HEK293 (cell line): ENCODE results near the gene PKMYT1.

Source experiments
- CTCF ChIA-PET: fragments of 350-600 bp; formaldehyde crosslinking; extraction: SDS; loops from one replicate; lab custom pipeline; 2021; ENCODE audit warnings: antibody characterized with exemption; lab: Yijun Ruan, JAX
- POLR2A ChIA-PET: fragments of 300-600 bp; formaldehyde crosslinking; extraction: SDS; loops from one replicate; lab custom pipeline; 2020; ENCODE audit warnings: antibody characterized with exemption, inconsistent platforms; lab: Yijun Ruan, JAX
- H3K27ac ChIP-seq: fragments of 200-500 bp; sonication (Bioruptor generic); 2 replicates; pipeline ENCODE4 v1.5.1; 2014; ENCODE audit warnings: low read depth, low read length, control low read depth, inconsistent platforms; ENCODE audit errors: extremely low read depth
- H3K36me3 ChIP-seq, 2 experiments: fragments of 200-500 bp in 1 of 2; sonication (Bioruptor generic) in 1 of 2; 1 replicate in 1 of 2; 2 replicates in 1 of 2; pipeline ENCODE4 v1.5.1; 2014 to 2017; ENCODE audit warnings: inconsistent platforms in 2 of 2, low read length in 2 of 2; ENCODE audit not compliant: control insufficient read depth in 2 of 2, insufficient read depth in 1 of 2
- H3K4me1 ChIP-seq: fragments of 200-500 bp; sonication (Bioruptor generic); 2 replicates; pipeline ENCODE4 v1.5.1; 2014; ENCODE audit warnings: mild to moderate bottlenecking, low read length, inconsistent platforms; ENCODE audit not compliant: control insufficient read depth, insufficient read depth
- H3K4me3 ChIP-seq: 2 replicates; pipeline ENCODE4 v1.5.1; 2011; ENCODE audit warnings: low read depth, mild to moderate bottlenecking, control low read depth, low read length, moderate library complexity
- H3K9me3 ChIP-seq: fragments of 200-500 bp; sonication (Bioruptor generic); 2 replicates; pipeline ENCODE4 v1.5.1; 2014; ENCODE audit warnings: low read depth, low read length, inconsistent platforms; ENCODE audit not compliant: control insufficient read depth, insufficient read depth
- BCL11B ChIP-seq: fragments of 450-650 bp; formaldehyde crosslinking; IDR thresholded peaks from 2 replicates; pipeline ENCODE4 v1.5.1; 2016; ENCODE audit warnings: low read depth, missing biosample characterization, missing genetic modification characterization
- HOXA7 ChIP-seq: sonication (generic); formaldehyde crosslinking; IDR thresholded peaks from 2 replicates; pipeline ENCODE4 v1.8.1; 2022; ENCODE audit warnings: missing genetic modification reagents, borderline replicate concordance
- IKZF3 ChIP-seq: fragments of 450-650 bp; IDR thresholded peaks from 2 replicates; pipeline ENCODE4 v1.5.0; 2018; ENCODE audit warnings: missing biosample characterization, mild to moderate bottlenecking, missing genetic modification characterization, moderate library complexity
- KLF9 ChIP-seq: fragments of 450-650 bp; formaldehyde crosslinking; IDR thresholded peaks from 2 replicates; pipeline ENCODE4 v1.5.1; 2016; ENCODE audit warnings: missing biosample characterization, missing genetic modification characterization, low read depth
- SP7 ChIP-seq: fragments of 450-650 bp; formaldehyde crosslinking; IDR thresholded peaks from 2 replicates; pipeline ENCODE4 v1.5.1; 2016; ENCODE audit warnings: missing biosample characterization, missing genetic modification characterization
- ZBTB8A ChIP-seq: fragments of 450-650 bp; formaldehyde crosslinking; IDR thresholded peaks from 2 replicates; pipeline ENCODE4 v1.5.1; 2016; ENCODE audit warnings: missing biosample characterization, missing genetic modification characterization
- ZIC2 ChIP-seq: fragments of 450-650 bp; formaldehyde crosslinking; IDR thresholded peaks from 2 replicates; pipeline ENCODE4 v1.5.1; 2016; ENCODE audit warnings: missing biosample characterization, missing genetic modification characterization
- ZNF114 ChIP-seq: fragments of 450-650 bp; formaldehyde crosslinking; IDR thresholded peaks from 2 replicates; pipeline ENCODE4 v1.5.0; 2017; ENCODE audit warnings: missing biosample characterization, missing genetic modification characterization
- ZNF366 ChIP-seq: fragments of 450-650 bp; formaldehyde crosslinking; conservative IDR thresholded peaks from 2 replicates; pipeline ENCODE4 v1.5.1; 2016; ENCODE audit warnings: missing biosample characterization, missing genetic modification characterization
- ZNF548 ChIP-seq: fragments of 450-650 bp; formaldehyde crosslinking; IDR thresholded peaks from 2 replicates; pipeline ENCODE4 v1.5.1; 2016; ENCODE audit warnings: missing biosample characterization, missing genetic modification characterization
- ZNF624 ChIP-seq: fragments of 450-650 bp; formaldehyde crosslinking; IDR thresholded peaks from 2 replicates; pipeline ENCODE4 v1.5.1; 2017; ENCODE audit warnings: missing biosample characterization, missing genetic modification characterization
- ZNF629 ChIP-seq: fragments of 450-650 bp; formaldehyde crosslinking; IDR thresholded peaks from 2 replicates; pipeline ENCODE4 v1.5.1; 2017; ENCODE audit warnings: missing biosample characterization, missing genetic modification characterization
- ZSCAN30 ChIP-seq: fragments of 450-650 bp; IDR thresholded peaks from 2 replicates; pipeline ENCODE4 v1.5.1; 2018; ENCODE audit warnings: missing biosample characterization, mild to moderate bottlenecking, missing genetic modification characterization, moderate library complexity
- TF ChIP-seq, protein P1 (sequence below): fragments of 450-650 bp; formaldehyde crosslinking; IDR thresholded peaks from 2 replicates; pipeline ENCODE4 v1.5.1; 2016; ENCODE audit warnings: missing biosample characterization, missing genetic modification characterization
- TF ChIP-seq, protein P2 (sequence below): fragments of 450-650 bp; formaldehyde crosslinking; conservative IDR thresholded peaks from 2 replicates; pipeline ENCODE4 v1.5.1; 2016; ENCODE audit warnings: low read depth, missing biosample characterization, missing genetic modification characterization
- TF ChIP-seq, protein P3 (sequence below): fragments of 450-650 bp; formaldehyde crosslinking; IDR thresholded peaks from 2 replicates; pipeline ENCODE4 v1.5.1; 2017; ENCODE audit warnings: missing biosample characterization, missing genetic modification characterization
- TF ChIP-seq, protein P4 (sequence below): fragments of 450-650 bp; formaldehyde crosslinking; IDR thresholded peaks from 2 replicates; pipeline ENCODE4 v1.5.1; 2016; ENCODE audit warnings: missing biosample characterization, missing genetic modification characterization
- TF ChIP-seq, protein P5 (sequence below): fragments of 450-650 bp; formaldehyde crosslinking; IDR thresholded peaks from 2 replicates; pipeline ENCODE4 v1.5.1; 2016; ENCODE audit warnings: missing biosample characterization, missing genetic modification characterization

PKMYT1 gene

DNA sequence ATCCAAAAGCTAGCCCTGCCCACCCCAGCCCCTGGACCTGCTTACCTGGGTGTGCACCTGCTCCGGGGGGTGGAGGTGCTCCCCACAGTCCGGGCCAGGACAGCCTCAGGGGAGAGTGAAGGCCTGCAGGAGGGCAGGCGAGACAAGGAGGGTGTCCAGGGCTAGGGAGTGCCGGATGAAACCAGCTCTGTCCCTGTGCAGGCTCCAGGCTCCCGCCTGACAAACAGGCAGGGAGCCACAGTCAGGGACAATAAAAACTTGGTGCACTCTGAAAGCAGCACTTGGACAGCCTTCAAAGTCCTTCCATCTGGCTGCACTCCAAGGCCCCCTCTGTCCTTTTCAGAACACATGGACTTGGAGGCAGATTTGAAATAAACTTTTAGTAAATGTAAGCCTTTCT, 7.2 kb downstream of the PKMYT1 start (continued):
- TF ChIP-seq, protein P1, sequence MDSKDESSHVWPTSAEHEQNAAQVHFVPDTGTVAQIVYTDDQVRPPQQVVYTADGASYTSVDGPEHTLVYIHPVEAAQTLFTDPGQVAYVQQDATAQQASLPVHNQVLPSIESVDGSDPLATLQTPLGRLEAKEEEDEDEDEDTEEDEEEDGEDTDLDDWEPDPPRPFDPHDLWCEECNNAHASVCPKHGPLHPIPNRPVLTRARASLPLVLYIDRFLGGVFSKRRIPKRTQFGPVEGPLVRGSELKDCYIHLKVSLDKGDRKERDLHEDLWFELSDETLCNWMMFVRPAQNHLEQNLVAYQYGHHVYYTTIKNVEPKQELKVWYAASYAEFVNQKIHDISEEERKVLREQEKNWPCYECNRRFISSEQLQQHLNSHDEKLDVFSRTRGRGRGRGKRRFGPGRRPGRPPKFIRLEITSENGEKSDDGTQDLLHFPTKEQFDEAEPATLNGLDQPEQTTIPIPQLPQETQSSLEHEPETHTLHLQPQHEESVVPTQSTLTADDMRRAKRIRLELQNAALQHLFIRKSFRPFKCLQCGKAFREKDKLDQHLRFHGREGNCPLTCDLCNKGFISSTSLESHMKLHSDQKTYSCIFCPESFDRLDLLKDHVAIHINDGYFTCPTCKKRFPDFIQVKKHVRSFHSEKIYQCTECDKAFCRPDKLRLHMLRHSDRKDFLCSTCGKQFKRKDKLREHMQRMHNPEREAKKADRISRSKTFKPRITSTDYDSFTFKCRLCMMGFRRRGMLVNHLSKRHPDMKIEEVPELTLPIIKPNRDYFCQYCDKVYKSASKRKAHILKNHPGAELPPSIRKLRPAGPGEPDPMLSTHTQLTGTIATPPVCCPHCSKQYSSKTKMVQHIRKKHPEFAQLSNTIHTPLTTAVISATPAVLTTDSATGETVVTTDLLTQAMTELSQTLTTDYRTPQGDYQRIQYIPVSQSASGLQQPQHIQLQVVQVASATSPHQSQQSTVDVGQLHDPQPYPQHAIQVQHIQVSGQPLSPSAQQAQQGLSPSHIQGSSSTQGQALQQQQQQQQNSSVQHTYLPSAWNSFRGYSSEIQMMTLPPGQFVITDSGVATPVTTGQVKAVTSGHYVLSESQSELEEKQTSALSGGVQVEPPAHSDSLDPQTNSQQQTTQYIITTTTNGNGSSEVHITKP (tag by site-specific recombination), result peak; percentile 59; the same call in 1 of the 2 replicates
- TF ChIP-seq ZIC2 (tag by site-specific recombination) (peak; percentile 79), ZNF624 (no peak), ZNF548 (no peak)
- TF ChIP-seq, protein P2, sequence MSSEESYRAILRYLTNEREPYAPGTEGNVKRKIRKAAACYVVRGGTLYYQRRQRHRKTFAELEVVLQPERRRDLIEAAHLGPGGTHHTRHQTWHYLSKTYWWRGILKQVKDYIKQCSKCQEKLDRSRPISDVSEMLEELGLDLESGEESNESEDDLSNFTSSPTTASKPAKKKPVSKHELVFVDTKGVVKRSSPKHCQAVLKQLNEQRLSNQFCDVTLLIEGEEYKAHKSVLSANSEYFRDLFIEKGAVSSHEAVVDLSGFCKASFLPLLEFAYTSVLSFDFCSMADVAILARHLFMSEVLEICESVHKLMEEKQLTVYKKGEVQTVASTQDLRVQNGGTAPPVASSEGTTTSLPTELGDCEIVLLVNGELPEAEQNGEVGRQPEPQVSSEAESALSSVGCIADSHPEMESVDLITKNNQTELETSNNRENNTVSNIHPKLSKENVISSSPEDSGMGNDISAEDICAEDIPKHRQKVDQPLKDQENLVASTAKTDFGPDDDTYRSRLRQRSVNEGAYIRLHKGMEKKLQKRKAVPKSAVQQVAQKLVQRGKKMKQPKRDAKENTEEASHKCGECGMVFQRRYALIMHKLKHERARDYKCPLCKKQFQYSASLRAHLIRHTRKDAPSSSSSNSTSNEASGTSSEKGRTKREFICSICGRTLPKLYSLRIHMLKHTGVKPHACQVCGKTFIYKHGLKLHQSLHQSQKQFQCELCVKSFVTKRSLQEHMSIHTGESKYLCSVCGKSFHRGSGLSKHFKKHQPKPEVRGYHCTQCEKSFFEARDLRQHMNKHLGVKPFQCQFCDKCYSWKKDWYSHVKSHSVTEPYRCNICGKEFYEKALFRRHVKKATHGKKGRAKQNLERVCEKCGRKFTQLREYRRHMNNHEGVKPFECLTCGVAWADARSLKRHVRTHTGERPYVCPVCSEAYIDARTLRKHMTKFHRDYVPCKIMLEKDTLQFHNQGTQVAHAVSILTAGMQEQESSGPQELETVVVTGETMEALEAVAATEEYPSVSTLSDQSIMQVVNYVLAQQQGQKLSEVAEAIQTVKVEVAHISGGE, result 0 out of 2 replicates have a peak, but pooled peaks have one; percentile 13
- TF ChIP-seq, protein P3, sequence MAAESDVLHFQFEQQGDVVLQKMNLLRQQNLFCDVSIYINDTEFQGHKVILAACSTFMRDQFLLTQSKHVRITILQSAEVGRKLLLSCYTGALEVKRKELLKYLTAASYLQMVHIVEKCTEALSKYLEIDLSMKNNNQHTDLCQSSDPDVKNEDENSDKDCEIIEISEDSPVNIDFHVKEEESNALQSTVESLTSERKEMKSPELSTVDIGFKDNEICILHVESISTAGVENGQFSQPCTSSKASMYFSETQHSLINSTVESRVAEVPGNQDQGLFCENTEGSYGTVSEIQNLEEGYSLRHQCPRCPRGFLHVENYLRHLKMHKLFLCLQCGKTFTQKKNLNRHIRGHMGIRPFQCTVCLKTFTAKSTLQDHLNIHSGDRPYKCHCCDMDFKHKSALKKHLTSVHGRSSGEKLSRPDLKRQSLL (tag by site-specific recombination), result 0 out of 2 replicates have a peak, but pooled peaks have one; percentile 30

DNA sequence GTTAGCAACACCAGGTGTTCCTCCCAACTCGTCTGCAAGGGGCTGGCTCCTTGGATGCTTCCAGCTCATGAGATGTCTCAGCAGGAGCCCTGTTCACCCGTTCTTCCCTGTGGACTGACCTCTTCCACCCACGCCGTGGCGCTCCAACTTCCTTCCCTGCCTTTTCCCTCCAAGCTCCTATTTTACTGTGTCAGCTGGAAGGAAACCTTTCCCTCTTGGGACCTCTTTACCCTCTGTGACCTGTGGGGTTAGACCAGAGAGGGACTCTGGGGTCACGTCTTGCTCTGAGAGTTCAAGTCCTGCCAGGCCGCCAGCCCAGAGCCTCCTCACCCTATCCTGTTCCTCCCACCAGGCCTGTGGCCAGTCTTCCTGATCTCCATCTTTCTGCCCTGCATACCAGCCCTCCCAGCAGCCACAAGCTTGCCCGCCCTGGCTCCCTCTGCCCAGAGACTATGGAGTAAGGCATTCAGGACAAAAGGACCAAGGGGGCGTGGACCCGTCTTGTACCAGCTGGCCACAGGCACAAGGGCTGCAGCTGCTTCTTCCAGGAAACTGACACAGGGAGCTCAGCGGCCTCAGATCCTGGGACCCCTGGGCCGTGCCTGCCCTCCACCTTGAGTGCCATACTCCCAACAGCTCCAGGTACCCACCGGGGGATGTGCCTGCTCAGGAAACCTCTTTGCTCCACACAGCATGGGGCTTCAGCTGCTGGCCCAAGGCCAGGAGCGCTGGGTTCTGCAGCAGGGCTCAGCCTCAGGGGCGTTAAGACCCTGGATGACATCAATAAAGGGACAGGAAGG, 8.1 kb downstream of the PKMYT1 start:
- H3K9me3 ChIP-seq, result no peaks in the 10 kb centered on the region
- ChIA-PET POLR2A (interaction anchor here (0.6 to 2.5 kb wide), 5 partner anchors 8 to 50 kb away, joined by 3 to 17 read pairs (median 5); partner anchors contain the start of genes HCFC1R1, PKMYT1 and TNFRSF12A), CTCF (interaction anchor here (0.9 kb wide), 1 partner anchor 10 kb away, joined by 4 read pairs; no protein-coding TSS in a partner anchor)
- peaks cover 0 to 64% of the 10 kb centered on the region in 2 experiments; a peak in 1 of 3 replicates for H3K36me3 ChIP-seq
- peak overlapping the region; percentile 45 for H3K27ac ChIP-seq
- H3K4me1 ChIP-seq, result peaks cover 9% of the 10 kb centered on the region
- no peak overlapping the region for H3K4me3 ChIP-seq
- TF ChIP-seq ZNF114 (no peak), ZNF629 (peak; percentile 20; the same call in 1 of the 2 replicates), BCL11B (tag by site-specific recombination) (peak; percentile 73), SP7 (tag by site-specific recombination) (peak; percentile 7; the same call in 1 of the 2 replicates), ZSCAN30 (tag by site-specific recombination) (0 out of 2 replicates have a peak, but pooled peaks have one; percentile 21), IKZF3 (tag by site-specific recombination) (peak; percentile 17; the same call in 1 of the 2 replicates), HOXA7 (CRISPR knock-in tag) (no peak), ZIC2 (tag by site-specific recombination) (peak; percentile 81), ZBTB8A (peak; percentile 72; the same call in 1 of the 2 replicates), ZNF366 (tag by site-specific recombination) (peak; percentile 33; the same call in 1 of the 2 replicates), KLF9 (tag by site-specific recombination) (peak; percentile 66)
- TF ChIP-seq, protein P4, sequence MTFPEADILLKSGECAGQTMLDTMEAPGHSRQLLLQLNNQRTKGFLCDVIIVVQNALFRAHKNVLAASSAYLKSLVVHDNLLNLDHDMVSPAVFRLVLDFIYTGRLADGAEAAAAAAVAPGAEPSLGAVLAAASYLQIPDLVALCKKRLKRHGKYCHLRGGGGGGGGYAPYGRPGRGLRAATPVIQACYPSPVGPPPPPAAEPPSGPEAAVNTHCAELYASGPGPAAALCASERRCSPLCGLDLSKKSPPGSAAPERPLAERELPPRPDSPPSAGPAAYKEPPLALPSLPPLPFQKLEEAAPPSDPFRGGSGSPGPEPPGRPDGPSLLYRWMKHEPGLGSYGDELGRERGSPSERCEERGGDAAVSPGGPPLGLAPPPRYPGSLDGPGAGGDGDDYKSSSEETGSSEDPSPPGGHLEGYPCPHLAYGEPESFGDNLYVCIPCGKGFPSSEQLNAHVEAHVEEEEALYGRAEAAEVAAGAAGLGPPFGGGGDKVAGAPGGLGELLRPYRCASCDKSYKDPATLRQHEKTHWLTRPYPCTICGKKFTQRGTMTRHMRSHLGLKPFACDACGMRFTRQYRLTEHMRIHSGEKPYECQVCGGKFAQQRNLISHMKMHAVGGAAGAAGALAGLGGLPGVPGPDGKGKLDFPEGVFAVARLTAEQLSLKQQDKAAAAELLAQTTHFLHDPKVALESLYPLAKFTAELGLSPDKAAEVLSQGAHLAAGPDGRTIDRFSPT (tag by site-specific recombination), result peak; percentile 79
- TF ChIP-seq, protein P1 (tag by site-specific recombination), result no peak
- TF ChIP-seq, protein P5, sequence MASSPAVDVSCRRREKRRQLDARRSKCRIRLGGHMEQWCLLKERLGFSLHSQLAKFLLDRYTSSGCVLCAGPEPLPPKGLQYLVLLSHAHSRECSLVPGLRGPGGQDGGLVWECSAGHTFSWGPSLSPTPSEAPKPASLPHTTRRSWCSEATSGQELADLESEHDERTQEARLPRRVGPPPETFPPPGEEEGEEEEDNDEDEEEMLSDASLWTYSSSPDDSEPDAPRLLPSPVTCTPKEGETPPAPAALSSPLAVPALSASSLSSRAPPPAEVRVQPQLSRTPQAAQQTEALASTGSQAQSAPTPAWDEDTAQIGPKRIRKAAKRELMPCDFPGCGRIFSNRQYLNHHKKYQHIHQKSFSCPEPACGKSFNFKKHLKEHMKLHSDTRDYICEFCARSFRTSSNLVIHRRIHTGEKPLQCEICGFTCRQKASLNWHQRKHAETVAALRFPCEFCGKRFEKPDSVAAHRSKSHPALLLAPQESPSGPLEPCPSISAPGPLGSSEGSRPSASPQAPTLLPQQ (tag by site-specific recombination), result 0 out of 2 replicates have a peak, but pooled peaks have one; percentile 14
